ENCODE data around the gene GCFC2.

Gene GCFC2

GRCh38 chr2:75710577-75711253 is at the start of gene GCFC2:
GCFC2 (minus strand) TSS chr2:75710915; CDS start chr2:75710855, 60 bp downstream.
- no peaks in the 10 kb centered on the region for H3K27me3 ChIP-seq (ENCODE audit: control insufficient read depth, insufficient read depth, low read length)
- H3K4me1 ChIP-seq (ENCODE audit: control insufficient read depth, insufficient read depth, low read length), result peaks cover 12% of the 10 kb centered on the region
- peak within 1 kb of the TSS; percentile 84 for H3K9ac ChIP-seq (ENCODE audit: low read length)
- peak within 1 kb of the TSS; percentile 92 for H3K27ac ChIP-seq (ENCODE audit: low read depth, low read length)
- H3K4me3 ChIP-seq (ENCODE audit: low read depth, low read length), result peak within 1 kb of the TSS; percentile 76
- H3K36me3 ChIP-seq (ENCODE audit: control insufficient read depth, insufficient read depth, low read length), result peaks cover 9% of the 10 kb centered on the region
- no peaks in the 10 kb centered on the region for H3K9me3 ChIP-seq (ENCODE audit: control insufficient read depth, insufficient read depth, low read depth, low read length)

- no peak overlapping the region for H3K27ac ChIP-seq (ENCODE audit: low read depth, low read length)
- H3K9me3 ChIP-seq (ENCODE audit: control insufficient read depth, insufficient read depth, low read depth, low read length), result peaks cover 4% of the 10 kb centered on the region; the same call in 1 of the 2 replicates
- H3K4me1 ChIP-seq (ENCODE audit: control insufficient read depth, insufficient read depth, low read length), result peaks cover 8% of the 10 kb centered on the region
- no peak overlapping the region for H3K4me3 ChIP-seq (ENCODE audit: low read depth, low read length)
- no peaks in the 10 kb centered on the region for H3K27me3 ChIP-seq (ENCODE audit: control insufficient read depth, insufficient read depth, low read length)
- H3K9ac ChIP-seq (ENCODE audit: low read length), result no peak overlapping the region
- no peaks in the 10 kb centered on the region for H3K36me3 ChIP-seq (ENCODE audit: control insufficient read depth, insufficient read depth, low read length)
Measured at GRCh38 chr2:75752828-75753227, 42.1 kb upstream of the GCFC2 start.

DNA sequence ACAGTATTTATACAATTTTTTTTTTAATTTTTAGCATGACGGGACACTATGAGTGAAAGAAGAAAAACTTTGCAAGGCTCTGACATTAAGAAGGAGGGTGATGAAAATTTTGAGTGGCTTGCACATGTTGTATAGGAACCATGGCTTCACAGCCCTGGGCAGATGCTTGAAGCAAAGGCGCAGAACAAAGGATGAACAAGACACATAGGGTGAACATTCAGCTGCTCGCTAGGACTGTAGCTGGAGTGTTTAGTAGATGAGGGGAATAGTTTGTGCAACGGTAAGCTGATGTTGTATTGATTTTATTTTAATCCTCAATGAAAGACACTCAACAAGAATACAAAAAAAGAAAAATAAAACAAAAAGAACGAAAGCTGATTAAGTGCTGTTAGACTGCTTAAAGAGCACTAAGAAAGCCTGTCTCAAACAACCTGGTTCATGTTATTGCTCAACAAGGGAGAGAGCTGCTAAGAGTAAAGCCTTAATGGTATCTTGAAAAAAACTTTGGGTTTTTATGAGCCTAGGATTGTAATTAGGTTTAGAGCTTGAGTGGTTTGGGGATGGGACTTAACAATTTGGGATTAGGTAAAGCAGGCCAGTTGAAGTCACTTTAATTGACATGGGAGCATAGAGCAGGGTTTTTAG is 41.2 kb upstream of the GCFC2 start:
- Histone ChIP-seq H3K9me3 (ENCODE audit: control insufficient read depth, insufficient read depth, low read depth, low read length) (0 out of 2 replicates have a peak, but pooled peaks cover 2% of the 10 kb centered on the region), H3K4me3 (ENCODE audit: low read depth, low read length) (no peak overlapping the region), H3K36me3 (ENCODE audit: control insufficient read depth, insufficient read depth, low read length) (no peaks in the 10 kb centered on the region), H3K27me3 (ENCODE audit: control insufficient read depth, insufficient read depth, low read length) (no peaks in the 10 kb centered on the region), H3K9ac (ENCODE audit: low read length) (no peak overlapping the region), H3K27ac (ENCODE audit: low read depth, low read length) (no peak overlapping the region), H3K4me1 (ENCODE audit: control insufficient read depth, insufficient read depth, low read length) (peaks cover 8% of the 10 kb centered on the region)

GRCh38 chr2:75751360-75751759 is 40.6 kb upstream of the GCFC2 start:
- Histone ChIP-seq H3K9me3 (ENCODE audit: control insufficient read depth, insufficient read depth, low read depth, low read length) (0 out of 2 replicates have a peak, but pooled peaks cover 2% of the 10 kb centered on the region), H3K4me1 (ENCODE audit: control insufficient read depth, insufficient read depth, low read length) (peaks cover 8% of the 10 kb centered on the region), H3K27me3 (ENCODE audit: control insufficient read depth, insufficient read depth, low read length) (no peaks in the 10 kb centered on the region), H3K27ac (ENCODE audit: low read depth, low read length) (no peak overlapping the region), H3K4me3 (ENCODE audit: low read depth, low read length) (no peak overlapping the region), H3K36me3 (ENCODE audit: control insufficient read depth, insufficient read depth, low read length) (no peaks in the 10 kb centered on the region), H3K9ac (ENCODE audit: low read length) (no peak overlapping the region)

DNA sequence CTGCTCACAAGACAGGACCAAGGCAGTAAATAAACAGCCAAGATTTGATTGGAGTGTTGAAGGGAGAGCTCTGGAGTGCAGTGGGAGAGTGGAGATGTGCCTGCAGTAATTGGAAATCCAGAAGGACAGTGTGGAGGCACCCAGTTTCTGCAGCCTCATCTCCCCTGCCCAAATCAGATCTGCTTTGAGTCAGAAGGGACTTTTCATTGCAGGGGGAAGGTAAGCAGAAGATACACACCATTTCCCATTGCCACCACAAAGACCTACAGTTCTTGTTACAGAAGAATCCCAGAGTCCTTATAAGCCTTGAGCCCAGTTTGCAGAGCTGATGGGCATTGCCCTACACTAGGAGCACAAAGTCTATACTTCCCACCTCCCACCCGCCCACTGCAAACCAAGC is 27.2 kb upstream of the GCFC2 start:
- no peak overlapping the region for H3K27ac ChIP-seq (ENCODE audit: low read depth, low read length)
- peaks cover 4% of the 10 kb centered on the region for H3K9me3 ChIP-seq (ENCODE audit: control insufficient read depth, insufficient read depth, low read depth, low read length)
- no peak overlapping the region for H3K4me3 ChIP-seq (ENCODE audit: low read depth, low read length)

GRCh38 chr2:75736276-75736675 is 25.6 kb upstream of the GCFC2 start:
- Histone ChIP-seq H3K9ac (ENCODE audit: low read length) (no peak overlapping the region), H3K4me1 (ENCODE audit: control insufficient read depth, insufficient read depth, low read length) (no peaks in the 10 kb centered on the region), H3K4me3 (ENCODE audit: low read depth, low read length) (no peak overlapping the region), H3K36me3 (ENCODE audit: control insufficient read depth, insufficient read depth, low read length) (no peaks in the 10 kb centered on the region), H3K27me3 (ENCODE audit: control insufficient read depth, insufficient read depth, low read length) (no peaks in the 10 kb centered on the region), H3K9me3 (ENCODE audit: control insufficient read depth, insufficient read depth, low read depth, low read length) (peaks cover 4% of the 10 kb centered on the region), H3K27ac (ENCODE audit: low read depth, low read length) (no peak overlapping the region)

More for the DNA sequence above, 27.2 kb upstream of the GCFC2 start:
- H3K27me3 ChIP-seq (ENCODE audit: control insufficient read depth, insufficient read depth, low read length), result no peaks in the 10 kb centered on the region
- no peaks in the 10 kb centered on the region for H3K36me3 ChIP-seq (ENCODE audit: control insufficient read depth, insufficient read depth, low read length)
- H3K9ac ChIP-seq (ENCODE audit: low read length), result no peak overlapping the region
- no peaks in the 10 kb centered on the region for H3K4me1 ChIP-seq (ENCODE audit: control insufficient read depth, insufficient read depth, low read length)

DNA sequence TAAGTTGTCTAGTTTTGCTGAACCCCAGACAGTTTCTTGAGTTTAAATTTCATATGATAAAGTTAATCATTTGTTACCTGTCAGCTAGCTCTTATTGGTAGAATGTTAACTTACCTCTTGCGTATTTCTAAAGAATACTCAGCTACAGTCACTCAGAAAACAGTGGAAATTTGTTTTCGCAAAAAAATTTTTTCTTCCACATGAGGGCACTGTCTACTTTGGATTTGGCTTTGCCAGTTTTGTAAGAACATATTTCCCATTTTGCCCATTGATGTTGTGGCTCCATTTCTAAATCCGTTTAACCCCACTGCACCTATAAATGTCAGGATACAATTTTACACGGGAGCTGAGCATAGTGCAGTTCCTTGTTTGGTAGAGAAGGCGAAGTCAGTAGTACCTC is 19.1 kb upstream of the GCFC2 start:
- no peak overlapping the region for H3K4me3 ChIP-seq (ENCODE audit: low read depth, low read length)
- no peaks in the 10 kb centered on the region for H3K27me3 ChIP-seq (ENCODE audit: control insufficient read depth, insufficient read depth, low read length)
- H3K9me3 ChIP-seq (ENCODE audit: control insufficient read depth, insufficient read depth, low read depth, low read length), result peaks cover 4% of the 10 kb centered on the region
- H3K36me3 ChIP-seq (ENCODE audit: control insufficient read depth, insufficient read depth, low read length), result no peaks in the 10 kb centered on the region
- no peak overlapping the region for H3K27ac ChIP-seq (ENCODE audit: low read depth, low read length)
- H3K9ac ChIP-seq (ENCODE audit: low read length), result no peak overlapping the region
- H3K4me1 ChIP-seq (ENCODE audit: control insufficient read depth, insufficient read depth, low read length), result no peaks in the 10 kb centered on the region

- H3K9ac ChIP-seq (ENCODE audit: low read length), result no peak overlapping the region
- no peak overlapping the region for H3K4me3 ChIP-seq (ENCODE audit: low read depth, low read length)
- H3K27me3 ChIP-seq (ENCODE audit: control insufficient read depth, insufficient read depth, low read length), result no peaks in the 10 kb centered on the region
- H3K27ac ChIP-seq (ENCODE audit: low read depth, low read length), result no peak overlapping the region
- peaks cover 3% of the 10 kb centered on the region for H3K9me3 ChIP-seq (ENCODE audit: control insufficient read depth, insufficient read depth, low read depth, low read length)
- no peaks in the 10 kb centered on the region for H3K36me3 ChIP-seq (ENCODE audit: control insufficient read depth, insufficient read depth, low read length)
- no peaks in the 10 kb centered on the region for H3K4me1 ChIP-seq (ENCODE audit: control insufficient read depth, insufficient read depth, low read length)
Measured at GRCh38 chr2:75728614-75729419, 18.1 kb upstream of the GCFC2 start.

GRCh38 chr2:75722687-75723086 is 12.0 kb upstream of the GCFC2 start:
- no peaks in the 10 kb centered on the region for H3K4me1 ChIP-seq (ENCODE audit: control insufficient read depth, insufficient read depth, low read length)
- 0 out of 2 replicates have a peak, but pooled peaks cover 2% of the 10 kb centered on the region for H3K9me3 ChIP-seq (ENCODE audit: control insufficient read depth, insufficient read depth, low read depth, low read length)
- no peaks in the 10 kb centered on the region for H3K36me3 ChIP-seq (ENCODE audit: control insufficient read depth, insufficient read depth, low read length)
- no peak overlapping the region for H3K27ac ChIP-seq (ENCODE audit: low read depth, low read length)
- no peak overlapping the region for H3K4me3 ChIP-seq (ENCODE audit: low read depth, low read length)
- H3K9ac ChIP-seq (ENCODE audit: low read length), result no peak overlapping the region
- no peaks in the 10 kb centered on the region for H3K27me3 ChIP-seq (ENCODE audit: control insufficient read depth, insufficient read depth, low read length)

DNA sequence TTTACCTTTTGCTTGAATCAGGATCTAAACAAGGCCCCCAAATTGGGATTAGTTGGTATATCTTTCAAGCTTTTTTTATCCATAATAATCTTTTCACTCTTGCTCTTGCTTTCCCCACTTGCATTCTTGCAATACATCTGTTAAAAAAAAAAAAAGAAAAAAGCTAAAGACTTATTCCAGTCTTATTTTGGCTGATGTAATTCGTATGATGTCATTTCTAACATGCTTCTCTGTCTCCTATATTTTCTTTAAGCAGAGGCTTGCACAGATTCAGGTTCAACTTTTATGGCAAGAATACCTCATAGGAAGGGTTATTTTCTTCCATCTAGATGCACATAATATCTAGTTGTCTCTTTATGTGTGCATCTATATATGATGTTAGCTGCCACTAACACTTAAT is 9.8 kb upstream of the GCFC2 start:
- Histone ChIP-seq H3K9me3 (ENCODE audit: control insufficient read depth, insufficient read depth, low read depth, low read length) (0 out of 2 replicates have a peak, but pooled peaks cover 2% of the 10 kb centered on the region), H3K27ac (ENCODE audit: low read depth, low read length) (no peak overlapping the region), H3K4me1 (ENCODE audit: control insufficient read depth, insufficient read depth, low read length) (no peaks in the 10 kb centered on the region), H3K4me3 (ENCODE audit: low read depth, low read length) (no peak overlapping the region), H3K27me3 (ENCODE audit: control insufficient read depth, insufficient read depth, low read length) (no peaks in the 10 kb centered on the region), H3K9ac (ENCODE audit: low read length) (no peak overlapping the region), H3K36me3 (ENCODE audit: control insufficient read depth, insufficient read depth, low read length) (no peaks in the 10 kb centered on the region)

DNA sequence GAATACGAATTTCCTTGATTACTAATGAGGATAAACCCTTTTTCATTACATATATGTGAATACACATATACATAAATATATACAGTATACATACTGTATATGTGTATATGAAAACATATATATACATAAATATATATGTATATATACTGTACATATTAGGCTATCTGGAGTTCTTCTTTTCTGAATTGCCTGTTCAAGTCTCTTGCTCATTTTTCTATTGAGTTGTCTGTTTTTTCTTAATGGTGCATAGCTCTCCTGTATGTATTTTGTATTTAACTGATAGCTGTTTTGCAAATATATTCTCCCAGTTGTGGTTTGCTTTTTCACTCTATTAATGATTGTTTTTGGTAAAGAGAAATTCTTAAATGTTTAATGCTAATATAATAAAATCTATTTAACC is 8.9 kb upstream of the GCFC2 start:
- no peak overlapping the region for H3K9ac ChIP-seq (ENCODE audit: low read length)
- H3K9me3 ChIP-seq (ENCODE audit: control insufficient read depth, insufficient read depth, low read depth, low read length), result 0 out of 2 replicates have a peak, but pooled peaks cover 2% of the 10 kb centered on the region
- no peaks in the 10 kb centered on the region for H3K4me1 ChIP-seq (ENCODE audit: control insufficient read depth, insufficient read depth, low read length)
- H3K4me3 ChIP-seq (ENCODE audit: low read depth, low read length), result no peak overlapping the region
- no peak overlapping the region for H3K27ac ChIP-seq (ENCODE audit: low read depth, low read length)
- H3K36me3 ChIP-seq (ENCODE audit: control insufficient read depth, insufficient read depth, low read length), result no peaks in the 10 kb centered on the region
- no peaks in the 10 kb centered on the region for H3K27me3 ChIP-seq (ENCODE audit: control insufficient read depth, insufficient read depth, low read length)
